Stimulated activated memory B cell treated with anti-CD40 and anti-IgM and Interleukin-4, amounts not matched to agents 10 μg/mL and 1 μg/mL and 100 μg/mL, for 72 hours (primary cell): ENCODE results near the gene CPA3.

Experiments
- ATAC-seq: fragments of 150-1000 bp; cut with Tn5 transposase; 2 replicates; pipeline ENCODE4 v1.10.0; 2021
- H3K27ac Mint-ChIP-seq: one replicate; pipeline ENCODE4 v1.8.0; 2022; ENCODE audit warnings: mild to moderate bottlenecking, mixed read lengths
- H3K27me3 Mint-ChIP-seq: one replicate; pipeline ENCODE4 v1.8.0; 2022; ENCODE audit warnings: mixed read lengths
- H3K36me3 Mint-ChIP-seq: one replicate; pipeline ENCODE4 v1.8.0; 2022; ENCODE audit warnings: mixed read lengths
- H3K4me1 Mint-ChIP-seq: one replicate; pipeline ENCODE4 v1.8.0; 2022; ENCODE audit warnings: mixed read lengths
- H3K4me3 Mint-ChIP-seq: one replicate; pipeline ENCODE4 v1.8.0; 2022; ENCODE audit warnings: mild to moderate bottlenecking, moderate library complexity, mixed read lengths
- H3K9me3 Mint-ChIP-seq: one replicate; pipeline ENCODE4 v1.8.0; 2022; ENCODE audit warnings: mixed read lengths

The CPA3 gene

DNA sequence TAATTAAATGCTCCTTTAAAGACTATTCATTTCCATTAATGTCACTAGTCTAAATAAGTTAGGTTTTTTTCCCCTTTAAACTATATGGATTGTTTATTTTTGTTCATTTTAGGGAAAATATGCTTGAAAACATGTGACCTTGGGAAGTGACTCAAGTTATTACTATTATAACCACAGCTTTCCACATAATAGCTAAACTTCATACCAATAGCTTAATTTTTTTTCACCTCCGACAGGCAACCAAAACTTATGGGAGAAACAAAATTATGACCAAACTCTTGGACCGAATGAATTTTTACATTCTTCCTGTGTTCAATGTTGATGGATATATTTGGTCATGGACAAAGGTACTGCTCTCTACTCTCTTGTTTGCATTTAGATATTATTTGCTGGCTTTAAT is 16.2 kb downstream of the CPA3 start:
- no peaks in the 10 kb centered on the region for H3K36me3 Mint-ChIP-seq

DNA sequence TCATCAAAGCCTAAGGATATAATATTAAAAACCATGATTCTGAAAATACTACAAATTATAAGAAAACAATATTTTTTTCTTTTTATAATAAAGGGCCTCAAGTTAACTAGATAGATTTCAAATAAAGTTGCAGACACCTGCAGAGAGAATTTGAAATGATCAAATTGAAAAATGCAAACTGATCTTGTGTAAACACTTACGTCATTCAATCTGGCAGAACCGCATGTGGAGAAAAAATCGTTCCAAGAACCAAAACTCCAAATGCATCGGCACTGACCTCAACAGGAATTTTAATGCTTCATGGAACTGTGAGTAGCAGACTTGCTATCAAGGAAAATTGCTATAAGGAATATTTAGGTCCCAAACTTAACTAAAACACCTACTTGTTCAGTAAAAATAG is 17.2 kb downstream of the CPA3 start:
- H3K36me3 Mint-ChIP-seq, result no peaks in the 10 kb centered on the region
- no peak for ATAC-seq
- no peaks in the 10 kb centered on the region for H3K9me3 Mint-ChIP-seq
- no peaks in the 10 kb centered on the region for H3K4me1 Mint-ChIP-seq
- no peak overlapping the region for H3K27ac Mint-ChIP-seq
- peaks cover 2% of the 10 kb centered on the region for H3K27me3 Mint-ChIP-seq
- no peak overlapping the region for H3K4me3 Mint-ChIP-seq

More for the DNA sequence above, 16.2 kb downstream of the CPA3 start:
- Mint-ChIP-seq H3K27ac (no peak overlapping the region), H3K27me3 (peaks cover 10% of the 10 kb centered on the region), H3K4me3 (no peak overlapping the region), H3K9me3 (no peaks in the 10 kb centered on the region), H3K4me1 (no peaks in the 10 kb centered on the region)
- ATAC-seq, result no peak

DNA sequence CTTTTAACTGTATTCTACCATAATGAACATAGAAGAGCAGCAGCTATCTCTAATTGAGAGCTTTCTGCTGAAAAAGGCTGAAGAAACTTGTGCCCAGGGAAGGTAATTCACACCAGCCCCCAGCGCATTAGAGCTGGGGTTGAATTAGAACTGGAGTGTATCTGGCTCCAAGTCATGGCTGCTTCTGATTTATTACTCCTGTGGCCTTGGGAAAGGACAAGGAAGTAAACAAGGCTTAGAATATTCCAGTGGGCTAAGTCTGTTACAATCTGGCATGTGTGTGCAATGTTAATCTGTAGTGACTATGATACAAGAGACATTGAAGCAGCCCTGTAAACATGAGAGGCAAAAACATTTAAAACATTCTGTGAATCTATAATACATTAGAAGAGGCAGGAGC is 18.1 kb downstream of the CPA3 start:
- Mint-ChIP-seq H3K27me3 (no peaks in the 10 kb centered on the region), H3K27ac (no peak overlapping the region), H3K36me3 (no peaks in the 10 kb centered on the region), H3K4me1 (no peaks in the 10 kb centered on the region), H3K9me3 (no peaks in the 10 kb centered on the region), H3K4me3 (no peak overlapping the region)
- ATAC-seq, result no peak

DNA sequence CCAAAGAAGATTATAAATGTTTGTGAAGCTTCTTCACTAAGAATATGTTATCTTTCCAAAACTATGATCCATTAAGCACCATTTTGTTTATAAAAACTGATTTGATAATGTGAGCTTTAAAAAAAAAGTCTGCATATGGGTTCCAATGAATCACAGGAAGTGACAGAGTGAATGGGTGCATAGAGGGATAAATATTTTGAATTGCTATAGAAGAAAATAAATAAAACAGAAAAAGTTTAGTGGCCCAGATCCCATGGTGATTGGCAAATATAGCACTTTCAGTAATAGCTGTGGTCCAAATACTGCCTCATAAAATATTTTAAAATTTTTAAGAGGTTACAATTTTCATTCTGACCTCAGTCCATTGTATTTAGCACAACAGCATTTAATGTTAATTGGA is 19.2 kb downstream of the CPA3 start:
- Mint-ChIP-seq H3K27ac (no peak overlapping the region), H3K4me1 (no peaks in the 10 kb centered on the region), H3K36me3 (no peaks in the 10 kb centered on the region), H3K27me3 (no peaks in the 10 kb centered on the region), H3K4me3 (no peak overlapping the region), H3K9me3 (no peaks in the 10 kb centered on the region)
- ATAC-seq, result no peak

DNA sequence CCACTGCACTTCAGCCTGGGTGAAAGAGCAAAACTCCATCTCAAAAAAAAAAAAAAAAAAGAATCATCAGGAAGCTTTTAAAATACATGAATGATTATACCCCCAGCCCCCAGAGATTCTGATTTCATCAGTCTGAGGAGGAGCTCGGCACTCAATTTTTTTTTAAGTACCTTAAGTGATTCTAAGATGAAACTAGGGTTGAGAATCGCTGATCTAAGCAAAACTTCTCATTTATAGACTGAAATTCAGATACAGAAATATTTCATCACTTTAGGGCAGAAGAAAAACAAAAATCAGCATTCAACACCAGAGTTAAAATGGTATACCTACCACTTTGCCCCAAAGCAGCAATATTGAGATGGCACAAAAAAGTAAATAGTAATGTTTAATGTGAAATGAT is 24.7 kb downstream of the CPA3 start:
- no peak overlapping the region for H3K27ac Mint-ChIP-seq
- no peaks in the 10 kb centered on the region for H3K27me3 Mint-ChIP-seq
- no peak for ATAC-seq
- no peaks in the 10 kb centered on the region for H3K36me3 Mint-ChIP-seq
- no peaks in the 10 kb centered on the region for H3K4me1 Mint-ChIP-seq
- H3K4me3 Mint-ChIP-seq, result no peak overlapping the region
- H3K9me3 Mint-ChIP-seq, result peaks cover 4% of the 10 kb centered on the region

DNA sequence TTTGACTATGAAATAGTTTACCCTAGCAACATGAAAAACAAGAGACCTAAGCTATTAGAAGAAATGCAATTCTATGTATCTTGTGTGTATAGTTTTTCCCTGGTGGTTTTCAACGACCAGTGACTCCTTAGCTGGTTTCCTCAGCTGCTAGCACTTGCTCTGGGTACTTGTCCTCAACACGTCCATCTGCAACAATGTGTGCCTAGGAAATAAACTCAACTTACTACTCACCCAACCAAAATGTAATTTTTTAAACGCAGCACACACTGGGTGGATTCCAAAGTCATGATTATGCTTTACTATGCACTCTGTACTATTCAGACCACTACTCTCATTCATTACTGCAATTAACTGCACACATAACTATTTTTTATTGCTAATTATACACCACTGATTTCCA is 31.0 kb downstream of the CPA3 start:
- no peak for ATAC-seq
- no peak overlapping the region for H3K27ac Mint-ChIP-seq
- peaks cover 4% of the 10 kb centered on the region for H3K9me3 Mint-ChIP-seq
- no peaks in the 10 kb centered on the region for H3K36me3 Mint-ChIP-seq
- H3K27me3 Mint-ChIP-seq, result peaks cover 8% of the 10 kb centered on the region
- no peaks in the 10 kb centered on the region for H3K4me1 Mint-ChIP-seq
- no peak overlapping the region for H3K4me3 Mint-ChIP-seq

DNA sequence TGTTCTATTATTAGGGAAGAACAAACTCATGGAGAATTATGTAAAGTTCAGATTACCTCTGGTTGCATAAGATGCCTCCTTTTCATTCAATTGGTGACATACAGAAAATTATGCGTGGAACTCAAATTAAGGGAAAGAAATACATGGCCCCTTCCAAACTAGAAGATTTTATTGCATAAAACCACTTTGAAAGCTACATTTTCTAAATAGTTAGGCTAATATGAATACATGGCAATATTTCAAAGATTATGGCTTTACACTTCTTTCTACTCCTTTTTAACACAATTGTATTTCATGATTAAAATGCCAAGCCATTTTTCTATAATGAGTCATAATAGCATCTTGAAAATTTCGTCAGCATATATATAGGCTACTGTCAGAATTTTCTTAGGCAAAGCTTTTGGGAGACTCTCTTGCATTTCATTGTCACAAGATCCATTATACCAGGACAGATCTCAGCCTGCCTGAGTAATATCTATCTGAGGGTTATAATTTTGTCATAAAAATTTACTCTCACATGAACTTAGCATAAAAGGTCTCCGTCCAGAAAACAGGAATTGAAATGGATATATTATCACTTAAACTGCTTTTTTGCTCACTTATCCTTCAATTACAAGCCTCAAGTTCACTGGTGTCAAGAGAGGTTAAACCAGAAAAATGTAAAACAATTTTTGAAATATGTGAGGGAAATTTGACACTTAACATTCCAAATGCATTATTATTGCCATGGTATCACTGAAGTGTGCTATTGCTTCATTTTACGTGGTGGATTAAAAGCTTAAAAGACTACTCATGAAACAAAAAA is 37.1 kb downstream of the CPA3 start:
- H3K4me1 Mint-ChIP-seq, result no peaks in the 10 kb centered on the region
- no peaks in the 10 kb centered on the region for H3K9me3 Mint-ChIP-seq
- H3K4me3 Mint-ChIP-seq, result no peak overlapping the region
- H3K27me3 Mint-ChIP-seq, result peaks cover 12% of the 10 kb centered on the region
- ATAC-seq, result no peak
- H3K36me3 Mint-ChIP-seq, result no peaks in the 10 kb centered on the region
- H3K27ac Mint-ChIP-seq, result no peak overlapping the region

DNA sequence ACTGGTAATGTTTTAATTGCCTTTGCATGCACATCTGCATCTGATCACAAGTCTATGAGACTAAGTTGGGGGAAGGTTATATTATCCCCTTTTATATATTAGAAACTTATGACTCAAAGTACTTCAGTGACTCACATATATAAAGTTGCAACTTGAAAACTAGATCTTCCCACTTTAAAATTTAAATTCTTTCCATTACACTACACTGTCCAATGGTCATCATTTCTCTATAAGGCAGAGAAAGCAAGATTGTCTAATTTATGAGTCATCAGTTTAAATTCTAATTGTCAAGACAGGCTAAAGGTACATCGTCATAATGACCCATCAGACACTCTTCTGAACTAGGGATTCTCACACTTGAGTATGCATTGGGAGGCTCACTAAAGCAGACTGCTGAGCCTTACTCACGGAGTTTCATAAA is 37.9 kb downstream of the CPA3 start:
- no peaks in the 10 kb centered on the region for H3K9me3 Mint-ChIP-seq
- no peak overlapping the region for H3K4me3 Mint-ChIP-seq
- no peak overlapping the region for H3K27ac Mint-ChIP-seq
- peaks cover 21% of the 10 kb centered on the region for H3K27me3 Mint-ChIP-seq
- ATAC-seq, result no peak
- no peaks in the 10 kb centered on the region for H3K36me3 Mint-ChIP-seq
- H3K4me1 Mint-ChIP-seq, result no peaks in the 10 kb centered on the region

DNA sequence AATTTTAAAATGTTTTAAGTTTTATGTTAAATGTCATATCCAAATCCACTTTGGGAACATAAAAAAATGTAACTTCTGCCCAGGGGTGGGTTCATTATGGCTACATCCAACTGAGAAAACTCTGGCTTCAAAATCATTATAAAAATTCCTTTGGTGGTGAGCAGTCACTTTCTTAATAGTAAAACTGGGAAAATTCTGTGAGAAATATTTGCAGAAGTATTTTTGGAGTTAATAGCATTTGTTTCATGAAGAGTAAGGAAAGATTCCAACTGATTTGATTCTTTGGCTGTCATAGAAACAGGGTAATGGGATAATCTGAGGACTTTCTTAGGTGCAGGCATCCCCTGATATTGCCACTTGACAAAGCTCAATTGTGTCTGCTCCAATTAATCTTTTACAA is 38.8 kb downstream of the CPA3 start:
- H3K9me3 Mint-ChIP-seq, result no peaks in the 10 kb centered on the region
- no peak overlapping the region for H3K27ac Mint-ChIP-seq
- H3K27me3 Mint-ChIP-seq, result peaks cover 30% of the 10 kb centered on the region
- no peak for ATAC-seq
- H3K36me3 Mint-ChIP-seq, result no peaks in the 10 kb centered on the region
- H3K4me3 Mint-ChIP-seq, result no peak overlapping the region
- no peaks in the 10 kb centered on the region for H3K4me1 Mint-ChIP-seq

DNA sequence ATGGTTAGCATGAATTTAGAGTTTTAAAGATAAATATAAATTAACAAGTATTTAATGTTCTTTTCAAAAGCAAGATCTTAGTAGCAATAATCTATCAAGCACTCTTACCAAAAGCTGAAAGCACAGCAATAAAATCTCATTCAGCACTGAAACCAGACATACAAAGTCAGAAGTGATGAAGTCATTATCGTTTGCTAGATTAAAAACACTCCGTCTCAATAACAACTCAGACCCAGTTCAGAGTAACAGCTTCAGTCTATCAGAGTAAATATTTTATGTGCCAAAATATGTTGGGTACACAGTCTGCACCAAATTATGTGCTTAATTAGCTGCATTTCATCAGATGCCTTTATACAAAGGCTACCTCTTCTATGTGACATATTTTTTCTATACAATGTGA is 41.6 kb downstream of the CPA3 start:
- no peaks in the 10 kb centered on the region for H3K4me1 Mint-ChIP-seq
- no peaks in the 10 kb centered on the region for H3K36me3 Mint-ChIP-seq
- H3K27ac Mint-ChIP-seq, result no peak overlapping the region
- no peak overlapping the region for H3K4me3 Mint-ChIP-seq
- no peak for ATAC-seq
- no peaks in the 10 kb centered on the region for H3K9me3 Mint-ChIP-seq
- H3K27me3 Mint-ChIP-seq, result peaks cover 39% of the 10 kb centered on the region

DNA sequence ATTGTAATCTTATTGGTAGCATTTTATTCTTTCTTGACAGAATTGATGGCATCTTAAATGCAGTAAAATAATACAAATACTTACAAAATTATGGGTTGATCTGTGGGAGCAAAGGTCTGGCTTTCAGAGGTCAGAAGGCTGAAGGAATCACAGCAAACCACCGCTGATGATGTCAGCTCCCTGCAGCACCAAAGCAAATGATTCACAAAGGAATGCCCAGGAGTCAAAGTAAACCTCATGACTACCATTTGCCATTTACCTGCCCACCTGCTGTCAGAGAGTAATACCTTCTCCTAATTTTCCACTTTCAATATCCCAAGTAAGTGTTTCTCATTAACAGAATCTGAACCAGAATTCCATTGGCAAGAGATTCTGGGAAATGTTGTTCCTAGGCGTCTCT is 46.1 kb downstream of the CPA3 start:
- no peaks in the 10 kb centered on the region for H3K4me1 Mint-ChIP-seq
- peaks cover 28% of the 10 kb centered on the region for H3K27me3 Mint-ChIP-seq
- no peak overlapping the region for H3K27ac Mint-ChIP-seq
- no peaks in the 10 kb centered on the region for H3K36me3 Mint-ChIP-seq
- no peaks in the 10 kb centered on the region for H3K9me3 Mint-ChIP-seq
- H3K4me3 Mint-ChIP-seq, result no peak overlapping the region
- ATAC-seq, result no peak

DNA sequence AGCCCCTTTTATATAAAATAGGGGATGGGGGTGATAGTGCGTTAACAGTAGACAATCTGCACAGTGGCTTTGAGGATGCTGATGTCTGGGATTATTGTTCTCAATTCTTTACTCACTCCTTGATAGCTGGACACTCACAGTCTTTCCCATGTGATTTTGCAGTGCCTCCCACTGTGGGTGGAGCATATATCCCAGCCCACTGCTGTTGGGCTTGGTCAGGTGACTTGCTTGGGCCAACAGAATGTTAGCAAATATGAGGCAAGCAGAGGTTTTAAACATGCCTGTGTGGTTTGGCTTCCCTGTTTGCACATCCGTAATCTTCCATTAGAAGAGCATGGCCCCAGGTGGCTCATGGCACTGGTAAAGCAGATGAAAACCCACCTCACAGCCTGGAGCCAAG is 46.5 kb downstream of the CPA3 start:
- H3K27ac Mint-ChIP-seq, result no peak overlapping the region
- H3K9me3 Mint-ChIP-seq, result no peaks in the 10 kb centered on the region
- no peaks in the 10 kb centered on the region for H3K4me1 Mint-ChIP-seq
- H3K4me3 Mint-ChIP-seq, result no peak overlapping the region
- peaks cover 28% of the 10 kb centered on the region for H3K27me3 Mint-ChIP-seq
- no peak for ATAC-seq
- no peaks in the 10 kb centered on the region for H3K36me3 Mint-ChIP-seq

DNA sequence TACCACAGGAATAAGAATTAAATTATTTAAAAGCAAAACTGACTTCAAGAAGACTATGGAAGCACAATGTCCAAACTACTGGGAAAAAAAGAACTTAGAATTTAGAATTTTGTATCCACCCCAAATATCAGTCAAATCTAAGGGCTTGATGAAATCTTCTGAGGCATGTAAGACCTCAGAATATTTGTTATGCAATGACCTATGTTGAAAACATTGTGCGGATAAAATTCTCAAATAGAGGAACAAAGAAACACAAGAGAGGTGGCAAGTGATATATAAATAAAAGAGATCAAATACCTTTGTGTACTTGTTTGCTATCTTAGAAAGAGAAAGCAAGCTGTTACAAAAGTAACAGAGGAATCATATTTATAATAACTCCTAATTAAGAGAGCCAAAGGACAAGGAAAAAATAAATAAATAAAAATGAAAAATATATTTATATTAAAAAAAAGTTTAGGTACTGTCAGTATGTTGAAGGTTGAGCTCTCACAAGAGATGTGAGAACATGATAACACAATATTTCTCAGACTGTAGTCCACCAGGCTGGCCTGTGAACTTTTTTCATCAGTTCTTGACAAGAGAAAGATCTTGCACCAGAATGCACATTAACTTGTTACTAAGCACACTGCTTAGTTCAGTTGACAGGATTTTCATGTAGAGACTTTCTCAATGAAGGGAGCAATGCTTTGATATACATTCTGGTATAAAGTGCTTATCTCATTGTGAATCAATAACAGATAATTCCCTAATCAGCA is 50.0 kb downstream of the CPA3 start:
- H3K27me3 Mint-ChIP-seq, result no peaks in the 10 kb centered on the region
- H3K4me3 Mint-ChIP-seq, result no peak overlapping the region
- no peaks in the 10 kb centered on the region for H3K9me3 Mint-ChIP-seq
- H3K36me3 Mint-ChIP-seq, result no peaks in the 10 kb centered on the region
- H3K4me1 Mint-ChIP-seq, result no peaks in the 10 kb centered on the region
- ATAC-seq, result no peak
- no peak overlapping the region for H3K27ac Mint-ChIP-seq

DNA sequence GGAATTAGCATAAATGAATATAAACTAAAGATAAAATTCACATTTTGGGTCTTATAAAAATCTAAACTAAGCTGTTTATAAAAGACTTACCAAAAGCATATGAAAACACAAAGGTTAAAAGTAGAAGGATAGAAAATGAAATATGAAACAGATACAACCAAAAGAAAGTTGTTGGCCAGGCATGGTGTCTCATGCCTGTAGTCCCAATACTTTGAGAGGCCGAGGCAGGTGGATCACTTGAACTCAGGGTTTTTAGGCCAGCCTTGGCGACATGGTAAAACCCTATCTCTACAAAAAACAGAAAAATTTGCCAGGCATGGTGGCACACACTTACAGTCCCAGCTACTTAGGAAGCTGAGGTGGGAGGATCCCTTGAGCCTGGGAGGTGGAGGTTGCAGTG is 51.0 kb downstream of the CPA3 start:
- H3K9me3 Mint-ChIP-seq, result peaks cover 2% of the 10 kb centered on the region

DNA sequence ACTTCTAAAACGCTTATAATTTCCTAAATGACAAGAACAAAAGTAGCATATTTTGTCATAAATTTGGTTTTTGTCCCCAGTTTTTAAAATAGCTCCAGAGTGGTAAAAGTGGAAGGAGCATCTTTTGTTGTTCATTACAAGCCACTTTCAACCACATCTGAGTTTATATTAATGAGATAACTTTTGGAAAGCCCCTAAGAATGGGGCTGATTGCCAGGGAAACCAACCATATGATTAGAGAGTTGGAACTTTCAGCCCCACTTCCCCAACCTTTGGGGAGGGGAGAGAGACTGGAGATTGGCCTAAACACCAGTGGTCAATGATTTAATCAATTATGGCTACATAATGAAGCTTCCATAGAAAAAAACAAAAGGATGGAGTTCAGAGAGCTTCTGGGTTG is 57.4 kb downstream of the CPA3 start:
- no peak for ATAC-seq
- Mint-ChIP-seq H3K36me3 (no peaks in the 10 kb centered on the region), H3K9me3 (peaks cover 5% of the 10 kb centered on the region), H3K4me1 (no peaks in the 10 kb centered on the region), H3K4me3 (no peak overlapping the region), H3K27ac (no peak overlapping the region), H3K27me3 (no peaks in the 10 kb centered on the region)

More for the DNA sequence above, 51.0 kb downstream of the CPA3 start:
- no peak for ATAC-seq
- no peak overlapping the region for H3K27ac Mint-ChIP-seq
- H3K4me3 Mint-ChIP-seq, result no peak overlapping the region
- no peaks in the 10 kb centered on the region for H3K27me3 Mint-ChIP-seq
- no peaks in the 10 kb centered on the region for H3K36me3 Mint-ChIP-seq
- H3K4me1 Mint-ChIP-seq, result no peaks in the 10 kb centered on the region

DNA sequence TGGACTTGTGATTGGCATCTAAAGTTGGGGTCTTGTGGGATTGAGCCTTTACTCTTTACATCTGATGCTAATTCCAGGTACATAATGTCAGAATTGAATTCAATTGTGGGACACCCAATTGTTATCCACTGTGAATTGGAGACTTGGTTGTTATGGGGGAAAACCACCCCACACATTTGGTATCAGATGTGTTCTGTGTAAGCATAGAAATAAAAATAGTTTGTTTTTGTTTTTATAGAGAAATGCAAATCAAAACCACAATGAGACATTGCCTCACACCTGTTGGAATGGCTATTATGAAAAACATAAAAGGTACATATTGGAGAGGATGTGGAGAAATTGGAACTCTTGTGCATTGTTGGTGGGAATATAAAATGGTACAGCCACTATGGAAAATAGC is 58.5 kb downstream of the CPA3 start:
- no peaks in the 10 kb centered on the region for H3K27me3 Mint-ChIP-seq
- peaks cover 5% of the 10 kb centered on the region for H3K9me3 Mint-ChIP-seq
- H3K27ac Mint-ChIP-seq, result no peak overlapping the region
- no peaks in the 10 kb centered on the region for H3K4me1 Mint-ChIP-seq
- no peak overlapping the region for H3K4me3 Mint-ChIP-seq
- ATAC-seq, result no peak
- no peaks in the 10 kb centered on the region for H3K36me3 Mint-ChIP-seq
